Amygdala (tissue), 56 donors: ENCODE results near the gene MARS1.

Experiments used
- DNase-seq, 56 donors: peaks; one replicate each; lab custom pipeline; 2025; lab: John Stamatoyannopoulos, UW

The MARS1 gene

GRCh38 chr12:57525615-57526383 is 37.9 kb downstream of the MARS1 start:
- DNase-seq: no peak

GRCh38 chr12:57526477-57527126 is 38.7 kb downstream of the MARS1 start:
- DNase-seq: no peak

DNA sequence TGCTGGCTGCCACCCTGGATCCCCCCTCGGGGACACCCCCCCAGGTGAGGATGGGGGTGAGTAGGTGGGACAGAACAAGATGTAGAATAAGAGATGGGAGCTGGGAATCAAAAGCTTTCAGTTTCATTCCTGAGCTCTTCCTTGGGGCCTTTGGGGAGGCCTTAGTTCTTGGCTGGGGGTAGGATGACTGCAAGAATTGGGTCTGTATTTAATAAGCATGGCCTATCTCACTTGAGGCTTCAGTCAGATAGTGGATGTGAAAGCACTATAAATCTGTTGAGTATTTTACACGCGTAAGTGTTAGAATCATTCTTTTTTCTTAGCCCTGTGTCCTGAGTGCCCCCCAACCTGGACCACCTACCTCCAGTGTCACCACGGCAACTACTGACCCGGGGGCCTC is 39.3 kb downstream of the MARS1 start:
- DNase-seq: no peak

GRCh38 chr12:57528176-57528575 is 40.3 kb downstream of the MARS1 start:
- DNase-seq: no peak

- no peak for DNase-seq
Measured at GRCh38 chr12:57528831-57529555, 41.1 kb downstream of the MARS1 start.

- no peak for DNase-seq
Measured at GRCh38 chr12:57529831-57530230, 42.0 kb downstream of the MARS1 start.

DNA sequence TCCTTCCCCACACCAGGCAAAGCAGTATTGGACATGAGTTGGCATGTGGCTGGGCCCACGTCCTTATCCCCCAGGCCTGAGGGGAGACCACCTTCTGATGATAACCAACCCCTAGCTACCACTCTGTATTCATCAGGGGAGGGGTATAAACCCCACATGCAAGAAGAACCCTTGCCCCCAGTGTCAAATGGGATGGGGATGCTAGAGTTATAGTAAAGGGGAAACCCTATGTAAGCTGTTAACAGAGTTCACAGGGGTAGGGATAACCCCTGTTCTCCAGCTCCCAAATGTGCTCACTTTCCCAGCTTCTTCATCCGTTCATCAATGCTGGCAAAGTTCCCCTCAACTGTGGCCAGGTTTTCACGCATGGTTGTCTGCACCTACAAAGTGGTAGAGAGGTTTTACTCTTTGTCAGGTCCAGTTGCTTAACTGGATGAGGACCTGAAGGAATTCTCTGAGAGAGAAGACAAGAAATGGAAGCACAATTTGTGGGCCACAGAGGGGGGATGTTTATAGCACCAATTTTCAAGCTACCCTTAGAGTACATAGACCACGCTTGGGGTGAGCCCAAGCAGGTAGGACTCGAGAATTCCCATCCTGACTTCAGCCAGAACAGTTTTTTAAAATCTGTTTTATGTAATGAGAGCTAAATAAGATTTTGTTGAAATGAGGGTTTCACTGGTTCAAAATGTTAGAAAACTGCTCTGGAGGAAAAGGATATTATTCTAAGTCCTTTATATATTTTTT is 42.7 kb downstream of the MARS1 start:
- no peak for DNase-seq

GRCh38 chr12:57531836-57532235 is 44.0 kb downstream of the MARS1 start:
- no peak for DNase-seq

- no peak for DNase-seq
Measured at GRCh38 chr12:57533108-57533507, 45.2 kb downstream of the MARS1 start.

- DNase-seq: no peak
Measured at GRCh38 chr12:57534250-57534649, 46.4 kb downstream of the MARS1 start.

DNA sequence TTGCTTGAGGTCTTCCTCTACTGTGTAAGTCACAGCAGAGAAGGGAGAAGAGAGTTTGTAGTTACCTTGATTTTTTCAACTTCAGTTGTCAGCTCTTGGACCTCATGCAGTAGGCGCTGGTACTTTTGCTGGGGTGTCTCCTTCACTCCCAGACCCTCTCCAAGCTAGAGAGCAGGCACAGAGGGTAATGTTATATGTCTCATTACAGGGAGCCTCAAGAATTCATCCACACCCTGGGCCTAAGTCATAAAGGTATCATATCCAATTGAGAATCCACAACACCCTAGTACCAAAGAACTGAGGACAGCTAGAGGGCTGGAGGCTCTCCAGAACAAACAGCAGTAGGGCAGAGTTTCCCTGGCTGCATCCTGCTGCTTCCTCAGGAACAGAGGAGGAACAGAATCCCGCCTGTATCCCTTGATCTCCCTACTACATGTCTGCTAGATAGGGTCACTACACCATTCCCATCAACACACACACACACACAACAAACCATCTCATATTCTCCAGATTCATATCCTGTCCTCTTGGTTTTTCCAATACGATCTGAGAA is 47.2 kb downstream of the MARS1 start:
- no peak for DNase-seq

DNA sequence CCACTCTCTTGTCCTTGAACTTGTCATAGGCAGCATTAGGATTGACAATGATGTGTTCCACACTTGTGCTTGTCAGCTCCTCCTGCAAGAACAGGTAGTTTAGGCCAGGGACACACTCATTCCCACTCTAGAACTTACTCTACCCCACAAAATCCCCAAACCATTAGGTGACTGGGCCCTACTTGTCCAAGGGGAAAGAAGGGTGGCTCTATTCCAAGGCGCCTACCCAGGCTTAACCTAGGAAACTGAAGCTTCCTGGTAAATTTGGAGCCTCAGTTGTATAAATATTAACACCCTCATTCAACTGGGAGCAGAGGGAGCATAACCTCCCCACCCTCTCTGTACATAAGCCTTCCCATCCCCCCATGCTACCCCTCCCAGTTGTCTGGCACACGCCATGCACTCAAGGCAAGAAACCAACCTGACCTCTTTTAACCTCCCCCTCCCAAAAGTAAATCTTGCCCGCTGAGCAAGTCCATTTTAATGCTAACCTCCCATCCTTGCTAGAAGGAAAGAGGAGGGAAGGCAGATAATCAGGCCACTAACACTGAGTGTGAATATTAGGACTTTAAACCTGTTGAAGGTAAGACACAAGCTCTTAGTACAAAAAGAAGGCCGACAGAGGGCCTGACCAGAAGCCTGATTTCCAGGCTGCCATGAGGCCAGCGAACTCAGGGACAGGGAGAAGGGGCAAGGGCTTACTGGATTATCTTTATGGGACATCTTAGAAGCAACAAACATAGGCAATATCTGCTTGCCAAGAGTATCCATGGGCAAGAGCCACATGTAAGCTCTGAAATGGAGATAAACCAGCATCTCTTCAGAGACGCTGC is 48.1 kb downstream of the MARS1 start:
- no peak for DNase-seq

DNA sequence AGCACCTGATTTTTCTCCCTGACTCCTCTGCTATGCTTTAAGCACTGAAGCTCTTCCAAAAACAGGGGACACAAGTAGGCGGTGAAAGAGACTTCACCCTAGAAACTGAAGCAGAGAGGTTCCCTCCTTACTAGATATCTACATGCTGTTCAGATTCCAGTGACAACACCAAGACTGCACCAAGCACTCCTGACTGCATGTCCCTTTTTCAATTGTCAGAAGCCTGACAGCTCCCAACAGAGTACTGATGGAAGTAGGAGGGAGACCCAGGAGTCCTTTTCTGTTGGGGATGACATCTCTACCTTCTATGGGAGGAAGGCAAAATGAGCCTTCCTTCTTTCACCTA is 48.7 kb downstream of the MARS1 start:
- no peak for DNase-seq

GRCh38 chr12:57539134-57539768 is 51.4 kb downstream of the MARS1 start:
- no peak for DNase-seq

DNA sequence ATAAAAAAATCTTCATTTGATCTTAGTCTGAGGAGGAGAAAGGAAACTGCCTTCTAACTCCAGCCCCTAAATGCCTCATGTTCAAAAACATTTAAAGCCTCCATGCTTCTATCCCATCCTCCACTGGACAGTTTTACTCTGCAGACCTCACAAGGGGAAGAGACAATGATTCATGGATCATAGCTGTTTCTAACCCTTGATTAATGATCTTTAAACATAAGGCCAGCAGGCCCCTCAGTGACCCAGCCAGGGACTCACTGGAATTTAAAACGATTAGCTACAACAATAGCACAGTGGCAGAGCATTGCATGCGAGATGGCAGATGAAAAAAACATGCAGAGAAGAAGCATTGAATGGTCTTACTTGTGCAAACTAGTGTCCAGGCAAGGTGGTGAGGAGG is 53.1 kb downstream of the MARS1 start:
- DNase-seq: no peak

- DNase-seq: no peak
Measured at GRCh38 chr12:57541717-57542116, 53.8 kb downstream of the MARS1 start.

- peak in 9 of 56 donors; percentile 6 to 51 (median 21) for DNase-seq
Measured at GRCh38 chr12:57543581-57543980, 55.7 kb downstream of the MARS1 start.

DNA sequence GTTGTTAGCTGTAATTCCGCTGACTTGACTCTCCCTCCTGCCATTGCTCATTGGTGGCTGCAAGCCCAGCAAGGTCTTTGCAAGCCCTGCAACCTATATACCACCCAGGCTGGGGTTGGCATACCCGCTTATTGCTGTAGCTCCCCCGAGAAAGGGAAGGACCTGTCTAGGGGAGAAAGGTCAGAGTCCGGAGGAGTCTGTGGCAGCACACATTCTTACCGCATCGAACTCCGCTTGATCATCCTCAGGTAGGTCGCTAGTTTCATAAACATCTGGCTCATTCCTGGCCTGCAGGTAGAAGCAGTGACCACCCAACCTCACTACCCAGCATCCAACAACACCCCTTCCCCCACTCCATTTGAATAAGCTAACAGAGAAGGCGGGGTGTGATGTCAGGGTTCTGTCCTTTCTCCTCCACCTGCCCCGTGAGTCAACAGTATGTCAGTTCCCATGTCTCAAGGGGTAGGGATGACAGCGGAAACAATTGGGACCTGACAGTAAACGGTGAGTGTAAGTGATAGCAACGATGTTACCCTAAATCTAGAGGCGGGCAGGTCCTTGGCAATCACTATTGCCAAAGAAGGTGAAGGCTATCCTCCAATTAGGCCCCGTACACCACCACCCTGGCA is 58.1 kb downstream of the MARS1 start:
- no peak for DNase-seq
